Transverse colon (tissue), 4 donors: ENCODE data around the gene XYLT1. TPM values are rescaled to one million over a fixed set of nuclear protein-coding genes. Genes with fewer than 3 reads are reported as not detected.

Experiments used
- DNase-seq: peaks from one replicate; pipeline ENCODE4 v3.0.0-alpha.2; 2019
- H3K27ac ChIP-seq, 4 donors: fragments of 200-600 bp; sonication (generic); 2 replicates each; pipeline ENCODE4 v1.5.1; 2016 to 2018; ENCODE audit warnings: inconsistent platforms in 4 of 4
- H3K27me3 ChIP-seq: fragments of 200-600 bp; sonication (generic); 2 replicates; pipeline ENCODE4 v1.5.1; 2017; ENCODE audit warnings: inconsistent platforms
- H3K36me3 ChIP-seq, 4 donors: fragments of 200-600 bp; sonication (generic); 2 replicates each; pipeline ENCODE4 v1.5.1; 2017 to 2019; ENCODE audit warnings: inconsistent platforms in 4 of 4
- H3K4me1 ChIP-seq, 4 donors: fragments of 200-600 bp; sonication (generic); 2 replicates each; pipeline ENCODE4 v1.5.1; 2017 to 2020; ENCODE audit warnings: inconsistent platforms in 4 of 4
- H3K4me3 ChIP-seq, 4 donors: fragments of 200-600 bp; sonication (generic); 1 replicate in 1 of 4; 2 replicates in 3 of 4; pipeline versions ENCODE4 v1.5.1 to v1.6.1; 2017 to 2019; ENCODE audit warnings: inconsistent platforms in 4 of 4
- H3K9me3 ChIP-seq, 2 donors: fragments of 200-600 bp; sonication (generic); 2 replicates each; pipeline ENCODE4 v1.5.1; 2017 to 2019; ENCODE audit warnings: inconsistent platforms in 2 of 2
- CTCF ChIP-seq, 5 experiments: fragments of 200-600 bp in 3 of 5; fragments of 450-650 bp in 2 of 5; sonication (generic) in 3 of 5; IDR thresholded peaks; 1 replicate in 2 of 5; 2 replicates in 3 of 5; pipeline ENCODE4 v1.5.1; 2016 to 2017; ENCODE audit warnings: antibody characterized with exemption in 5 of 5, inconsistent platforms in 3 of 5, mild to moderate bottlenecking in 2 of 5, moderate library complexity in 1 of 5
- EP300 ChIP-seq: sonication (generic); formaldehyde crosslinking; IDR thresholded peaks from one replicate; pipeline ENCODE4 v1.6.1; 2017; ENCODE audit warnings: antibody characterized with exemption, low read depth
- POLR2A ChIP-seq: fragments of 450-650 bp; IDR thresholded peaks from one replicate; pipeline ENCODE4 v1.6.1; 2016; ENCODE audit warnings: antibody characterized with exemption, mild to moderate bottlenecking, moderate library complexity
- POLR2AphosphoS5 ChIP-seq, 3 donors: sonication (generic); formaldehyde crosslinking; IDR thresholded peaks; one replicate each; pipeline ENCODE4 v1.6.1; 2016; ENCODE audit warnings: antibody characterized with exemption in 3 of 3
- WGBS, 2 donors: methylation state at CpG; one replicate each; pipeline ENCODE4 v1.1.5; 2018; ENCODE audit warnings: low coverage in 1 of 2; 5-methylcytosine and 5-hydroxymethylcytosine counted together
- in situ Hi-C, 4 donors: fragments of 200-750 bp; cut with MboI; loops; one replicate each; pipeline versions ENCODE4 v1.15.0 to v1.15.1; 2017; ENCODE audit warnings: low sequenced_read_pairs in 3 of 4, low pct_ligation_motif_present in 1 of 4, low pct_unique_long_range_greater_than_20kb in 1 of 4
- intact Hi-C: fragments of 100-400 bp; cut with DNase I; formaldehyde crosslinking; loops from one replicate; pipeline ENCODE4 v1.15.1; 2023; ENCODE audit warnings: low total_unique reads
- total RNA-seq, 4 donors: library from RNA; depleted of rRNA; stranded (reverse); fragments of >200 nt; gene quantifications; one replicate each; pipeline ENCODE4 v1.1.0, GENCODE V29; 2016

XYLT1 gene
- total RNA-seq, 4 donors from 2014 or later = 22.3 to 44.6 (median 39.4) TPM

GRCh38 chr16:17396762-17397498 lies 73.8 kb downstream of the XYLT1 start:
- in situ Hi-C loops = no loop called here
- Histone ChIP-seq H3K27ac (peak overlapping the region; percentile 80 to 87 (median 86)), H3K27me3 (no peaks in the 10 kb centered on the region), H3K4me1 (peaks cover 17 to 35% (median 29%) of the 10 kb centered on the region in 4 donors), H3K36me3 (no peaks in the 10 kb centered on the region), H3K9me3 (no peaks in the 10 kb centered on the region), H3K4me3 (no peak overlapping the region)
- peak; percentile 37 to 63 (median 47) for TF ChIP-seq POLR2AphosphoS5 (IDR thresholded peaks at IDR 0.05)
- no peak for TF ChIP-seq CTCF (IDR thresholded peaks at IDR 0.05)
- WGBS, 2 donors = 34 to 38% methylated on average over 4 to 14 of the region's 14 CpGs
- DNase-seq = peak; percentile 67
- intact Hi-C loops = loop anchor here (5.0 kb wide), 1 partner anchor 35 kb away; no protein-coding TSS in a partner anchor

- intact Hi-C loops = loop anchor here (5.0 kb wide), 1 partner anchor 34 kb away; no protein-coding TSS in a partner anchor
- 33% methylated on average over 9 of the region's 9 CpGs; no CpG with 5 or more reads in 1 of the 2 donors for WGBS, 2 donors
- peak; percentile 48 for DNase-seq
- TF ChIP-seq EP300 = no peak
- TF ChIP-seq POLR2AphosphoS5 (IDR thresholded peaks at IDR 0.05) = peak in 2 of 3 donors; percentile 26 to 37
- no peak for TF ChIP-seq CTCF (IDR thresholded peaks at IDR 0.05)
- TF ChIP-seq POLR2A = no peak
- in situ Hi-C loops = no loop called here
- Histone ChIP-seq H3K9me3 (no peaks in the 10 kb centered on the region), H3K27ac (peak overlapping the region; percentile 80 to 87 (median 86)), H3K36me3 (no peaks in the 10 kb centered on the region), H3K4me3 (no peak overlapping the region), H3K4me1 (peaks cover 17 to 35% (median 29%) of the 10 kb centered on the region in 4 donors), H3K27me3 (no peaks in the 10 kb centered on the region)
Measured at GRCh38 chr16:17395849-17396480, 74.8 kb downstream of the XYLT1 start.

GRCh38 chr16:17392857-17393692 lies 77.7 kb downstream of the XYLT1 start:
- no peak overlapping the region for H3K4me3 ChIP-seq
- intact Hi-C loops = no loop called here
- H3K4me1 ChIP-seq = peaks cover 15 to 29% (median 26%) of the 10 kb centered on the region in 4 donors
- H3K9me3 ChIP-seq = no peaks in the 10 kb centered on the region
- H3K27me3 ChIP-seq = no peaks in the 10 kb centered on the region
- in situ Hi-C loops = no loop called here
- no peak for DNase-seq
- no peaks in the 10 kb centered on the region for H3K36me3 ChIP-seq
- TF ChIP-seq POLR2AphosphoS5 (IDR thresholded peaks at IDR 0.05) = no peak
- peak overlapping the region in 1 of 4 donors; percentile 16 for H3K27ac ChIP-seq
- 85 to 88% methylated on average over 4 to 5 of the region's 5 CpGs for WGBS, 2 donors

- in situ Hi-C loops (no loop called here), intact Hi-C loops (no loop called here)
- no peak overlapping the region for H3K4me3 ChIP-seq
- WGBS, 2 donors = 56 to 73% methylated on average over 5 to 8 of the region's 8 CpGs
- no peak for DNase-seq
- H3K9me3 ChIP-seq = no peaks in the 10 kb centered on the region
- no peaks in the 10 kb centered on the region for H3K36me3 ChIP-seq
- H3K27ac ChIP-seq = peak overlapping the region in 1 of 4 donors; percentile 16
- peaks cover 10 to 21% (median 18%) of the 10 kb centered on the region in 4 donors for H3K4me1 ChIP-seq
- TF ChIP-seq POLR2A = no peak
- no peak for TF ChIP-seq EP300
- no peak for TF ChIP-seq POLR2AphosphoS5 (IDR thresholded peaks at IDR 0.05)
- TF ChIP-seq CTCF (IDR thresholded peaks at IDR 0.05) = no peak
- no peaks in the 10 kb centered on the region for H3K27me3 ChIP-seq
Measured at GRCh38 chr16:17392127-17392856, 78.5 kb downstream of the XYLT1 start.
